Endothelial cell of umbilical vein (primary cell): Measurements from ENCODE around the gene STAU1. TPM values are rescaled to one million over a fixed set of nuclear protein-coding genes. Genes with fewer than 3 reads are reported as not detected.

Source experiments
- BruUV-seq: library from RNA; stranded (reverse); fragments of 400-500 nt; replicated peaks from 2 replicates; lab custom pipeline; 2021; lab: Mats Ljungman, UMichigan
- CTCF ChIA-PET: fragments of 300-600, 350-600 bp; sonication (Branson Sonifier 250); formaldehyde crosslinking; loops from one replicate; lab custom pipeline; 2021; ENCODE audit warnings: antibody characterized with exemption, inconsistent platforms; lab: Charles Lee
- POLR2A ChIA-PET: fragments of 300-600, 350-600 bp; sonication (Branson Sonifier 250); formaldehyde crosslinking; loops from one replicate; lab custom pipeline; 2021; ENCODE audit warnings: antibody characterized with exemption, inconsistent platforms; lab: Charles Lee
- DNase-seq: peaks from one replicate; pipeline ENCODE4 v3.0.0-alpha.2; 2011; ENCODE audit warnings: low read depth, low spot score
- FAIRE-seq: peaks from 2 replicates; lab custom pipeline; 2011; peaks lifted over from hg19 to GRCh38; lab: Jason Lieb, UNC
- H2AFZ ChIP-seq: 2 replicates; pipeline ENCODE4 v1.6.0; 2012; ENCODE audit warnings: low read depth, low read length, control low read depth, inconsistent platforms
- H3K27ac ChIP-seq: 2 replicates; pipeline ENCODE4 v1.5.1; 2011; ENCODE audit warnings: low read depth, mild to moderate bottlenecking, control low read depth, low read length, moderate library complexity; ENCODE audit not compliant: insufficient read depth
- H3K27me3 ChIP-seq, 2 experiments: 2 replicates each; pipeline versions ENCODE4 v1.6.0 to v1.6.1; 2011; ENCODE audit warnings: low read length in 2 of 2, mixed read lengths in 1 of 2; ENCODE audit not compliant: control insufficient read depth in 2 of 2, insufficient read depth in 2 of 2
- H3K36me3 ChIP-seq, 2 experiments: 2 replicates in 1 of 2; 3 replicates in 1 of 2; pipeline ENCODE4 v1.5.1; 2011; ENCODE audit warnings: low read length in 2 of 2, mild to moderate bottlenecking in 1 of 2, moderate library complexity in 1 of 2; ENCODE audit not compliant: control insufficient read depth in 2 of 2, insufficient read depth in 2 of 2; ENCODE audit errors: extremely low read depth in 1 of 2
- H3K4me1 ChIP-seq: 3 replicates; pipeline ENCODE4 v1.5.1; 2011; ENCODE audit warnings: mild to moderate bottlenecking, low read length; ENCODE audit not compliant: control insufficient read depth, insufficient read depth; ENCODE audit errors: extremely low read depth
- H3K4me2 ChIP-seq: 2 replicates; pipeline ENCODE4 v1.6.1; 2011; ENCODE audit warnings: low read length, control low read depth, mixed read lengths; ENCODE audit not compliant: insufficient read depth
- H3K4me3 ChIP-seq, 3 experiments: fragments of 200-600 bp in 1 of 3; sonication (generic), shearing (Covaris generic) in 1 of 3; replicated peaks in 1 of 3; 2 replicates each; pipeline ENCODE4 v1.5.1; 2011 to 2016; ENCODE audit warnings: control low read depth in 3 of 3, low read length in 3 of 3, mild to moderate bottlenecking in 2 of 3, inconsistent platforms in 1 of 3, low read depth in 1 of 3, moderate library complexity in 1 of 3; ENCODE audit not compliant: insufficient read depth in 1 of 3
- H3K79me2 ChIP-seq: 2 replicates; pipeline ENCODE4 v1.6.0; 2012; ENCODE audit warnings: low read length, inconsistent platforms; ENCODE audit not compliant: control insufficient read depth, insufficient read depth
- H3K9ac ChIP-seq: replicated peaks from 2 replicates; pipeline ENCODE3; 2011; ENCODE audit warnings: low read length, control low read depth; ENCODE audit not compliant: insufficient read depth; ENCODE audit errors: extremely low read depth
- H3K9me1 ChIP-seq: replicated peaks from 3 replicates; pipeline ENCODE4 v1.6.0; 2011; ENCODE audit warnings: mild to moderate bottlenecking, low read length; ENCODE audit not compliant: control insufficient read depth, insufficient read depth; ENCODE audit errors: extremely low read depth
- H3K9me3 ChIP-seq: replicated peaks from 2 replicates; pipeline ENCODE4 v1.5.1; 2012; ENCODE audit warnings: low read length, inconsistent platforms; ENCODE audit not compliant: control insufficient read depth, insufficient read depth
- H4K20me1 ChIP-seq: replicated peaks from 2 replicates; pipeline ENCODE3; 2011; ENCODE audit warnings: mild to moderate bottlenecking, low read length; ENCODE audit not compliant: control insufficient read depth, insufficient read depth; ENCODE audit errors: extremely low read depth
- EZH2 ChIP-seq: IDR thresholded peaks from 2 replicates; pipeline ENCODE4 v1.6.1; 2012; ENCODE audit warnings: borderline replicate concordance, low read depth, mild to moderate bottlenecking, moderate library complexity, low read length, inconsistent platforms; ENCODE audit not compliant: severe bottlenecking
- FOS ChIP-seq: IDR thresholded peaks from 2 replicates; pipeline ENCODE4 v1.6.1; 2011; ENCODE audit warnings: mild to moderate bottlenecking, low read length, moderate library complexity, borderline replicate concordance; ENCODE audit not compliant: insufficient read depth
- GATA2 ChIP-seq: IDR thresholded peaks from 2 replicates; pipeline ENCODE4 v1.7.0; 2011; ENCODE audit warnings: low read depth, mild to moderate bottlenecking, moderate library complexity, mixed read lengths, low read length; ENCODE audit not compliant: insufficient read length, insufficient read depth
- JUN ChIP-seq: IDR thresholded peaks from 2 replicates; pipeline ENCODE4 v1.6.1; 2011; ENCODE audit warnings: borderline replicate concordance, low read depth; ENCODE audit not compliant: insufficient read length, insufficient read depth
- MYC ChIP-seq: IDR thresholded peaks from one replicate; pipeline ENCODE4 v1.6.1; 2011; ENCODE audit warnings: mild to moderate bottlenecking, low read depth, low read length
- POLR2A ChIP-seq: IDR thresholded peaks from 2 replicates; pipeline ENCODE4 v1.6.1; 2012; ENCODE audit warnings: low read depth, mild to moderate bottlenecking, control low read depth, low read length
- POLR2AphosphoS5 ChIP-seq: IDR thresholded peaks from 2 replicates; pipeline ENCODE4 v1.6.1; 2012; ENCODE audit warnings: low read depth, mild to moderate bottlenecking, control low read depth, low read length, moderate library complexity; ENCODE audit not compliant: insufficient read depth
- dilution Hi-C: fragments of 300-500 bp; cut with MboI; formaldehyde crosslinking; loops from one replicate; pipeline ENCODE4 v1.15.0; 2019; ENCODE audit warnings: low sequenced_read_pairs; ENCODE audit not compliant: extremely low pct_ligation_motif_present
- intact Hi-C: fragments of 100-400 bp; cut with micrococcal nuclease; formaldehyde crosslinking; loops from one replicate; pipeline ENCODE4 v1.10.0; 2022
- polyA plus RNA-seq, 4 experiments: library from polyadenylated mRNA; depleted of rRNA in 3 of 4; stranded (reverse) in 3 of 4; unstranded in 1 of 4; fragments of >200 nt; gene quantifications; 2 replicates each; pipeline versions ENCODE4 v1.2.1 to v1.2.3, GENCODE V29; 2011 to 2012; ENCODE audit warnings: missing spikeins in 1 of 4
- total RNA-seq: library from RNA; stranded (reverse); gene quantifications from 2 replicates; pipeline ENCODE4 v1.2.3, GENCODE V29; 2021
- TF ChIP-seq, protein P1 (sequence below), 2 donors: IDR thresholded peaks; 1 replicate in 1 of 2; 2 replicates in 1 of 2; pipeline ENCODE4 v1.5.1; 2011; ENCODE audit warnings: low read length in 2 of 2, mild to moderate bottlenecking in 2 of 2, moderate library complexity in 2 of 2, control low read depth in 1 of 2, inconsistent platforms in 1 of 2, low read depth in 1 of 2; ENCODE audit not compliant: insufficient read depth in 1 of 2; ENCODE audit errors: extremely low read depth in 1 of 2
- TF ChIP-seq, protein P2 (sequence below): IDR thresholded peaks from 2 replicates; pipeline ENCODE4 v1.6.1; 2011; ENCODE audit not compliant: insufficient read depth, insufficient read length

The STAU1 gene
- total and polyA plus RNA-seq, 2 donors (not counting 3 experiments of a cell fraction or from before 2014, with no cell fraction given), result 53.1 to 98.1 TPM

DNA sequence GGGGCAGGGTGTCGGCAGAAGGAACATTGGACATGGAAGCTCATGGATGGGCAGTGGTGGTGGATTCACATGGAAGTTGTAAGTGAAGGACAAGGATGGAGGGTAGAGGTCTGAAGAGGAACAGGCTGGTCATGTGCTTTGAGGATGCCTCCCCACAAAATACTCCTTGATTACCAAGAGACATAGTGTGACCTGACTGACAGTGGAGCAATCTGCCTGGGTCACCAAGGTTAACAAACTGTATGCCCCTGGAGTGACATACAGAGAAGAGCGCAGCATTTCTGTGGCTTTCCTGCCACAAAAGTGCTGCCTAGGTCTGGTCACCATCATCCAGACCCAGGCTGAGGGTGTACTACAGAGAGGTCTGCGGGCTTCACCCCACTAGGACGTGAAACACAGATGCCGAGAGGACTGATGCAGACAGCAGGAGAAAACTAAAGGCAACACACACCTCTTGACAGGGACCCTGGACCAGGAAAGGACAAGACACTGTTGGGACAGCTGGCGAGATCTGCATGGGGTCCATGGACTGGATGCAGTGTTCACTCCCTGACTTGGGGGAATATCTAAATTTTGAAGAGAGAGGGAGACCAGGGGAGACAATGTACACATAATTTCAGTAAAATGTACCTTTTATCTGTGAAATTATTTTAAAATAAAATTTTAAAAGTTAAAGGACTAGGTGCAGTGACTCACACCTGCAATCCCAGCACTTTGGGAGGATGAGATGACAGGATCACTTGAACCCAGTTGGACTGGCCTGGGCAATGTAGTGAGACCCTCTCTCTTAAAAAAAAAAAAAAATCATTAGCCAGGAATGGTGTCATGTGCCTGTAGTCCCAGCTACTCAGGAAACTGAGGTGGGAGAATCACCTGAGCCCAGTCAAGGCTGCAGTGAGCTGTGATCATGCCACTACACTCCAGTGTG lies 77.1 kb downstream of the STAU1 start:
- FAIRE-seq, result no peak
- intact Hi-C loops, result no loop called here
- no TSS peak for BruUV-seq

More for the DNA sequence above, 77.1 kb downstream of the STAU1 start:
- Histone ChIP-seq H3K27ac (no peak overlapping the region), H3K4me1 (no peaks in the 10 kb centered on the region), H3K9ac (no peak overlapping the region), H3K9me1 (no peaks in the 10 kb centered on the region), H4K20me1 (no peaks in the 10 kb centered on the region), H2AFZ (no peak overlapping the region), H3K79me2 (no peaks in the 10 kb centered on the region), H3K9me3 (no peaks in the 10 kb centered on the region), H3K4me3 (no peak overlapping the region), H3K4me2 (no peak overlapping the region), H3K36me3 (peaks cover 0 to 18% of the 10 kb centered on the region in 2 experiments), H3K27me3 (no peaks in the 10 kb centered on the region)
- dilution Hi-C loops, result no loop called here
- no peak for DNase-seq
- TF ChIP-seq MYC, result no peak
- TF ChIP-seq EZH2, result no peak
- no peak for TF ChIP-seq JUN
- no peak for TF ChIP-seq GATA2
- TF ChIP-seq, protein P1, sequence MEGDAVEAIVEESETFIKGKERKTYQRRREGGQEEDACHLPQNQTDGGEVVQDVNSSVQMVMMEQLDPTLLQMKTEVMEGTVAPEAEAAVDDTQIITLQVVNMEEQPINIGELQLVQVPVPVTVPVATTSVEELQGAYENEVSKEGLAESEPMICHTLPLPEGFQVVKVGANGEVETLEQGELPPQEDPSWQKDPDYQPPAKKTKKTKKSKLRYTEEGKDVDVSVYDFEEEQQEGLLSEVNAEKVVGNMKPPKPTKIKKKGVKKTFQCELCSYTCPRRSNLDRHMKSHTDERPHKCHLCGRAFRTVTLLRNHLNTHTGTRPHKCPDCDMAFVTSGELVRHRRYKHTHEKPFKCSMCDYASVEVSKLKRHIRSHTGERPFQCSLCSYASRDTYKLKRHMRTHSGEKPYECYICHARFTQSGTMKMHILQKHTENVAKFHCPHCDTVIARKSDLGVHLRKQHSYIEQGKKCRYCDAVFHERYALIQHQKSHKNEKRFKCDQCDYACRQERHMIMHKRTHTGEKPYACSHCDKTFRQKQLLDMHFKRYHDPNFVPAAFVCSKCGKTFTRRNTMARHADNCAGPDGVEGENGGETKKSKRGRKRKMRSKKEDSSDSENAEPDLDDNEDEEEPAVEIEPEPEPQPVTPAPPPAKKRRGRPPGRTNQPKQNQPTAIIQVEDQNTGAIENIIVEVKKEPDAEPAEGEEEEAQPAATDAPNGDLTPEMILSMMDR (IDR thresholded peaks at IDR 0.05; ENCODE audit: extremely low read depth in 1 of 2, insufficient read depth in 1 of 2, low read depth in 1 of 2, low read length in 2 of 2), result no peak
- TF ChIP-seq, protein P2, sequence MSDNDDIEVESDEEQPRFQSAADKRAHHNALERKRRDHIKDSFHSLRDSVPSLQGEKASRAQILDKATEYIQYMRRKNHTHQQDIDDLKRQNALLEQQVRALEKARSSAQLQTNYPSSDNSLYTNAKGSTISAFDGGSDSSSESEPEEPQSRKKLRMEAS, result no peak
- no peak for TF ChIP-seq POLR2AphosphoS5
- TF ChIP-seq POLR2A, result no peak
- no peak for TF ChIP-seq FOS
- ChIA-PET CTCF (interaction anchor here (1.2 to 1.7 kb wide), 2 partner anchors 27 to 106 kb away, joined by 4 read pairs; no protein-coding TSS in a partner anchor), POLR2A (interaction anchor here (0.7 kb wide), 1 partner anchor 77 kb away, joined by 3 read pairs; no protein-coding TSS in a partner anchor)
